Smooth muscle cell (in vitro differentiated cells): Measurements from ENCODE around the gene SNX17. TPM values are rescaled to one million over a fixed set of nuclear protein-coding genes. Genes with fewer than 3 reads are reported as not detected.

Experiments
- DNase-seq: peaks from one replicate; lab custom pipeline; 2025; ENCODE audit not compliant: unreplicated experiment; lab: John Stamatoyannopoulos, UW
- H2AFZ ChIP-seq: fragments of 200-600 bp; sonication (generic); 2 replicates; pipeline ENCODE4 v1.6.0; 2016; ENCODE audit warnings: antibody characterized with exemption, low read depth, mild to moderate bottlenecking
- H3F3A ChIP-seq: fragments of 200-600 bp; sonication (generic); 2 replicates; pipeline ENCODE4 v1.6.0; 2017; ENCODE audit warnings: antibody characterized with exemption, low read depth
- H3K27ac ChIP-seq: fragments of 200-600 bp; sonication (generic); 2 replicates; pipeline ENCODE4 v1.5.1; 2016; ENCODE audit warnings: low read depth, mild to moderate bottlenecking
- H3K27me3 ChIP-seq: fragments of 200-600 bp; sonication (generic); 2 replicates; pipeline ENCODE4 v1.6.1; 2016; ENCODE audit warnings: low read depth, mild to moderate bottlenecking
- H3K36me3 ChIP-seq: fragments of 200-600 bp; sonication (generic); 2 replicates; pipeline ENCODE4 v1.5.1; 2016; ENCODE audit warnings: low read depth
- H3K4me1 ChIP-seq: fragments of 200-600 bp; sonication (generic); 2 replicates; pipeline ENCODE4 v1.5.1; 2016; ENCODE audit warnings: low read depth
- H3K4me2 ChIP-seq: fragments of 200-600 bp; sonication (generic); 2 replicates; pipeline ENCODE4 v1.6.0; 2016; ENCODE audit warnings: mild to moderate bottlenecking
- H3K4me3 ChIP-seq: fragments of 200-600 bp; sonication (generic); 2 replicates; pipeline ENCODE4 v1.5.1; 2016; ENCODE audit warnings: mild to moderate bottlenecking
- H3K79me2 ChIP-seq: fragments of 200-600 bp; sonication (generic); 2 replicates; pipeline ENCODE4 v1.6.0; 2016; ENCODE audit warnings: low read depth, mild to moderate bottlenecking
- H3K9ac ChIP-seq: fragments of 200-600 bp; sonication (generic); 2 replicates; pipeline ENCODE4 v1.6.0; 2016; ENCODE audit warnings: low read depth
- H3K9me3 ChIP-seq: fragments of 200-600 bp; sonication (generic); replicated peaks from 2 replicates; pipeline ENCODE4 v1.5.1; 2016; ENCODE audit warnings: low read depth
- H4K20me1 ChIP-seq: fragments of 200-600 bp; sonication (generic); 2 replicates; pipeline ENCODE4 v1.6.0; 2016; ENCODE audit warnings: low read depth
- CTCF ChIP-seq: fragments of 200-600 bp; sonication (generic); IDR thresholded peaks from 2 replicates; pipeline ENCODE4 v1.5.1; 2017; ENCODE audit warnings: borderline replicate concordance, mild to moderate bottlenecking, antibody characterized with exemption; ENCODE audit not compliant: insufficient read depth, poor library complexity, severe bottlenecking
- WGBS: methylation state at CpG from one replicate; pipeline ENCODE4 v1.1.7; 2016; ENCODE audit warnings: low lambda C conversion rate; 5-methylcytosine and 5-hydroxymethylcytosine counted together
- polyA plus RNA-seq: library from polyadenylated mRNA; unstranded; fragments of >200 nt; fragmentation: Nextera tagmentation; extraction: Ambion mirVana; gene quantifications from 2 replicates; pipeline ENCODE4 v1.2.1, GENCODE V29; 2016
- total RNA-seq: library from RNA; depleted of rRNA; stranded (reverse); fragments of >200 nt; gene quantifications from 2 replicates; pipeline ENCODE4 v1.2.3, GENCODE V29; 2014

The SNX17 gene
- total and polyA plus RNA-seq, 2 experiments from 2014 or later = 84.5 to 155 TPM

DNA sequence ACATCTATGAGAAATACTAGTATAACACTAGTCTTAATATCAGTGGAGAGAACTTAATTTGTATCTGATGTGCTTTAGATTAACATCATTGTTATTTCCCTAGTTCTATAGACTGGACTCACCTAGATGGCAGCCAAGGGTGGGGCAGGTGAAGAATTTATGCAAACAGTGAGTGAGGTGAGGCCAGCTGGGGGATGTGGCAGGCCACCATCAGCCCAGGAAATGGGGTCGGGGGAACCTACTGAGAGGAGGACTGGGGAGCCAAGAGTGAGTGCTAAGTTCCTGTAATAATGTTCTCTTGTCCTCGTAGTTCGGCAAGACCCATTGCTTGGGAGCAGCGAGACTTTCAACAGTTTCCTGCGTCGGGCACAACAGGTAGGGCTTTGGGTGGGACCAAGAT, 2.5 kb downstream of the SNX17 start:
- H3K4me3 ChIP-seq = no peak overlapping the region
- H3K4me2 ChIP-seq = no peak overlapping the region
- H3K27me3 ChIP-seq = no peaks in the 10 kb centered on the region
- H3K36me3 ChIP-seq = no peaks in the 10 kb centered on the region
- TF ChIP-seq CTCF = no peak
- H2AFZ ChIP-seq = no peak overlapping the region
- H3K9ac ChIP-seq = no peak overlapping the region
- 96% methylated on average over 6 of the region's 6 CpGs for WGBS
- no peak overlapping the region for H3K27ac ChIP-seq
- peaks cover 12% of the 10 kb centered on the region for H4K20me1 ChIP-seq
- peaks cover 3% of the 10 kb centered on the region for H3F3A ChIP-seq
- H3K79me2 ChIP-seq = peaks cover 42% of the 10 kb centered on the region
- H3K9me3 ChIP-seq = no peaks in the 10 kb centered on the region
- DNase-seq = no peak
- peaks cover 15% of the 10 kb centered on the region for H3K4me1 ChIP-seq

GRCh38 chr2:27373567-27373966, 3.2 kb downstream of the SNX17 start:
- H3K4me2 ChIP-seq = no peak overlapping the region
- TF ChIP-seq CTCF = no peak
- H3K79me2 ChIP-seq = peaks cover 41% of the 10 kb centered on the region
- peaks cover 15% of the 10 kb centered on the region for H3K4me1 ChIP-seq
- H3K27me3 ChIP-seq = no peaks in the 10 kb centered on the region
- 93% methylated on average over 5 of the region's 5 CpGs for WGBS
- no peaks in the 10 kb centered on the region for H3K9me3 ChIP-seq
- H3F3A ChIP-seq = peaks cover 3% of the 10 kb centered on the region
- no peak overlapping the region for H3K27ac ChIP-seq
- H3K9ac ChIP-seq = no peak overlapping the region
- no peak overlapping the region for H3K4me3 ChIP-seq
- H4K20me1 ChIP-seq = peaks cover 12% of the 10 kb centered on the region
- no peak overlapping the region for H2AFZ ChIP-seq
- no peak for DNase-seq
- H3K36me3 ChIP-seq = no peaks in the 10 kb centered on the region

- no peak for DNase-seq
- H3K9ac ChIP-seq = no peak overlapping the region
Observed at GRCh38 chr2:27375513-27376099, 5.2 kb downstream of the SNX17 start.

More at GRCh38 chr2:27375513-27376099, 5.2 kb downstream of the SNX17 start:
- peaks cover 13% of the 10 kb centered on the region for H3K4me1 ChIP-seq
- peaks cover 41% of the 10 kb centered on the region for H3K79me2 ChIP-seq
- 95% methylated on average over 20 of the region's 20 CpGs for WGBS
- TF ChIP-seq CTCF = no peak
- no peak overlapping the region for H3K4me2 ChIP-seq
- H3K4me3 ChIP-seq = no peak overlapping the region
- H3K27me3 ChIP-seq = no peaks in the 10 kb centered on the region
- no peak overlapping the region for H3K27ac ChIP-seq
- H3K36me3 ChIP-seq = no peaks in the 10 kb centered on the region
- peaks cover 12% of the 10 kb centered on the region for H4K20me1 ChIP-seq
- H3F3A ChIP-seq = peaks cover 3% of the 10 kb centered on the region
- no peak overlapping the region for H2AFZ ChIP-seq
- H3K9me3 ChIP-seq = no peaks in the 10 kb centered on the region
